GM18519 (cell line): ENCODE data around the gene B3GAT1.

ENCODE experiments used
- ATAC-seq: cut with Tn5 transposase; IDR thresholded peaks from one replicate; pipeline ENCODE4 v1.9.1; 2021; ENCODE audit warnings: mild to moderate bottlenecking, moderate library complexity; ENCODE audit not compliant: unreplicated experiment, low FRiP score

The B3GAT1 gene

DNA sequence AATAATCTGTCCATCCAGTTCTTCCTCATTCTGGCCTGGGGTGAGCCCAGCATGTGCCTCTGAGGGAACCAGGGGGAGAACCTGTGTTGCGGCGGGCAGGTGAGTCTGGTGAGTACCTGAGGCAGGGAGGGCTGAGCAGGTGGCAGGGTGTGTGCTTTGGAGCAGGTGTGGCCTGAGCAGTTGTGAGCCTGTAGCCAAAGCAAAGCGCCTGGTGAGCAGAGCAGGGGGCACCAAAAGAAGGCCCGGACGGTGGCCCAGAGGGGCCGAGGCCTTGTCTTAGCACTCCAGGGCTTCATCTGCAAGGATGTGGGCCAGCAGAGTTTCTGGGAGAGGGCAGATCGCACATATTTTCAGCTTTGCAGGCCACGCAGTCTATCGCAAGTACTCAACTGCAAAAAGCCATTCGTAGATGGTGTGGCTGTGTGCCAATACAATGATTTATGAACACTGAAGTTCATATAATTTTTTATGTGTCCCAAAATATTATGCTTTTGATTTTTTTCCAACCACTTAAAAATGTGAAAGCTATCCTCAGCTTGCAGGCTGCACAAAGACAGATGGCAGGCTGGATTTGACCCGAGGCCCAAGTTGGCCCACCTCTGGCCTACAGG, 71.6 kb downstream of the B3GAT1 start:
- ATAC-seq: no peak

GRCh38 chr11:134339756-134340155, 72.3 kb downstream of the B3GAT1 start:
- no peak for ATAC-seq

DNA sequence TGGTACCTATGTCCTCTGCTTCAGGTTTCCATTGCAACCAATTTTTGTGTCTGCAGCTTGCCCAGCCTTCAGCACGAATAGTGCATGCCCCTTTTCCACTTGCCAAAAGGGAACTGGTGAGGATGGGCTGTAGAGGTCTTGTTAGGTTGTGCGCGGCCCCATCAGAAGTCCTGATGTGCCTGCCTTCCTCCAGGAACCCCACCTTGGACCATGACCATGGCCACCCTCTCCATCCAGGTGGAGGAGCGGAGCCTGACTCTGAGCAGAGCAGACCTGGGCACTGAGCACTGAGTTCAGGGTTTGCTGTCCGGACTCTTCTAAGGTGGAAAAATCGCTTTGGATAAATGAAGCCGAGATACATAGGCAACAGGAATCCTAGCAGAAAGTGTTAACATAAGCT, 73.4 kb downstream of the B3GAT1 start:
- no peak for ATAC-seq

DNA sequence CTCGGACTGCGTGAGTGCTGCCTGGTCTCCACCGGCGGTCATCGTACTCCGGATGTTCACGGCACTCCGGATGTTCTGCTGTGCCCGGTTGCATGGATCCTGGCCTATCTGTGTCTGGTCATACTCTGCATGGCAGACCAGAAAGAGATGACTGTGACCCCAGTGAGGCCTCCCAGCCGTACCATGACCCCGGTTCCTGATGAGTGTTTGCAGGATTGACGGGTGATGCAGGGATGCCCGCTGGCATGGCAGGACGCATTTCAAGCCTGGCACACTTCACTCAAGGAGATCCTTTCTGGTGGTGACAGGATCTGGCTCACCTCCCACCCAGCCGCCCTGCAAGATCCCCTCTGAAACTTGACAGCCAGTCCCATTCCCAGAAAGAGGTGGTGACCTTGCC, 74.0 kb downstream of the B3GAT1 start:
- no peak for ATAC-seq

DNA sequence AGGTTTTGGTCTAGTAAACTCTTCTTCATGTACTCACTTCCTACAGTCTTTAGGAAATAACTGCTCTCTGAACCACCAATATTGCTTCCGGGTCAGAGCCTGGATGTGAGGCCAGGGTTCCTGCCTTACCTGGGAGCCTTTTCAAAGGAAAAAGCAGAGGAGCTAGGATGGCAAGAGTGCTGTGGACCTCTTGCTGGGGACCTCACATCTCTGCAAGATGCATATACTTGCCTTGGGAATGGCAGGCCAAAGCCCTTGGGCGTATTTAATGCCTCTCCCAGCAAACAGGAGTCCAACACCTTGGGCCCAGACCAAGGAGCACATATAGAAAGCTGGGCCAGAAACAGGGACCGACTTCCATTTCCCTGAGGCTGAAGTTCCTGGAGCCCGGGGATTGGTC, 75.0 kb downstream of the B3GAT1 start:
- no peak for ATAC-seq

- no peak for ATAC-seq
These were observed 77.1 kb downstream of the B3GAT1 start for GRCh38 chr11:134334796-134335571.

DNA sequence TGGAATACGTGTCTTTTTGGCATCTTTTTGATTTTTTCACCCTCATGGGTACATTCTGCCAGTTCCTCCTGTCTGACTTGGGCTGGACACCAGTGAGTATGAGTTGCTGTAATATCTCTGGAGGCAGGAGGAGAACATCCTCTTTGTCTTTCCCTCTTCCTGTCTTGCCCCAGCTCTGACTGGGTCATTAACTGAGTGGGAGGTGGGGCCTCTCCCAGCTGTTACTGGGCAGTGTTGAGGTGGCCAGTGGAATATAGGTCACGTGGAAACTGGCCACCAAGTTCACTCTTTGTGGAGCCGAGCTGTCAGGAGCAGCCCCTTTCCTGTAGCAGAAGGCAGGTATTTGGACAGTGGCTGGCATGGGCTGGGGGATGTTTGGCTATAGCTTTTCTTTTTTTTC, 78.1 kb downstream of the B3GAT1 start:
- ATAC-seq: no peak

DNA sequence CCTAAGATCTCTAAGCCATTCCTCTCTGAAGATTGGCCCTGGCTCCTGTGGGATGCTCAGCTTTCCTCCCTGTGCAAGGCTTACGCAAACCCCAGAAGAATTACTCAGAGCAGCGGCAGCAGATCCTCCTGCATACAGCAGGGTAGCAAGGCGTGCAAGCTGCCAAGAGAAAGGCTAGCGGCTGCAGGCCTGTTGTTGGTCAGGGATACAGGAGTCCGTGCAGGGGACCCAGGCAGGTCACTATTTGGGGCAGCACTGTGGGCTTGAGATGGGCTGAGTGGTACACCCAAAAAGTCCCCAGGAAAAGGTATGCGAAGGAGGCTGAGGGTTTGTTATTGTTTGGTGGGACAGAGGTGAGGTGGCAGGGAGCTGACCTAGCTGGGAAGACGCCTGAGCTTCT, 78.7 kb downstream of the B3GAT1 start:
- ATAC-seq: no peak

DNA sequence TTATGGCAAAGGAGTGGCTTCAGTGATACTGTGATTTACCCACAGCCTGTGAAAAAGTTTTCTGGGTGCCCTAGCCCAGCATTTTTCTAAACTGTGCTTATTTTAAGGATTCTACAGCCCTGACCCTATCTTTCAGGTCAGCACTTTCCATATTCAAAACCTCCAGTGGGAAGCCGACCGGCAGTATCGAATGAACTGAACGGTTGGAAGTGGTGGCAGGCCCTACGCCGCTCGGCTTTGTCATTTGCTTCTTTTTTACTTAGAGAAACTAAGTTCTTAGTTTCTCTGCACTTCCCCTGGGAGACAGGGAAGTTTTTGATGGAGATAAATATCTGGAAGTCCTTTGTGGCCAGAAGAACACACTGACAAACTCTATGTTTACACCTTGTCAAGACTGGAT, 79.3 kb downstream of the B3GAT1 start:
- ATAC-seq: no peak

DNA sequence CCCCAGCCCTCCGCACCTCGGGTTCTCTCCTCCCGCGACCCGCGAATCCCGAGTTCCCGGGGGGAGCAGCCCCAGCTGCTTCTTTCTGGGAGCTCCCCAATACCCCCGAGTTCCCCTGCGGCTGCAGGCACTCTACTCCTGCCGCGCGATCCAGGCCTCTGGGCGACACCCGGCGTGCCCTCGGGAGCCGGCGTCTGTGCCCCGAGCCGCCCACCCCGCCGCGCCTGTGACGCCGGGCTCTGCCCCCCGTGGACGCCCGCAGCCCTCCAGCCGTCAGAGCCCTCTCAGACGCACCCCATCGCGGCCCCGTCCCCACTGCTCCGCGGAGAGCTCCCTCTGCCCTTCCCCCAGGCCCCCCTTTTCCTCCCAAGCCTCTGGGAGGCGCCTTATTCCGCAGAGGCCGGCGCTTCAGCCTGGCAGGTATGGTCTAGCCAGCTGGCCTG, 79.8 kb downstream of the B3GAT1 start:
- peak; percentile 10 for ATAC-seq

DNA sequence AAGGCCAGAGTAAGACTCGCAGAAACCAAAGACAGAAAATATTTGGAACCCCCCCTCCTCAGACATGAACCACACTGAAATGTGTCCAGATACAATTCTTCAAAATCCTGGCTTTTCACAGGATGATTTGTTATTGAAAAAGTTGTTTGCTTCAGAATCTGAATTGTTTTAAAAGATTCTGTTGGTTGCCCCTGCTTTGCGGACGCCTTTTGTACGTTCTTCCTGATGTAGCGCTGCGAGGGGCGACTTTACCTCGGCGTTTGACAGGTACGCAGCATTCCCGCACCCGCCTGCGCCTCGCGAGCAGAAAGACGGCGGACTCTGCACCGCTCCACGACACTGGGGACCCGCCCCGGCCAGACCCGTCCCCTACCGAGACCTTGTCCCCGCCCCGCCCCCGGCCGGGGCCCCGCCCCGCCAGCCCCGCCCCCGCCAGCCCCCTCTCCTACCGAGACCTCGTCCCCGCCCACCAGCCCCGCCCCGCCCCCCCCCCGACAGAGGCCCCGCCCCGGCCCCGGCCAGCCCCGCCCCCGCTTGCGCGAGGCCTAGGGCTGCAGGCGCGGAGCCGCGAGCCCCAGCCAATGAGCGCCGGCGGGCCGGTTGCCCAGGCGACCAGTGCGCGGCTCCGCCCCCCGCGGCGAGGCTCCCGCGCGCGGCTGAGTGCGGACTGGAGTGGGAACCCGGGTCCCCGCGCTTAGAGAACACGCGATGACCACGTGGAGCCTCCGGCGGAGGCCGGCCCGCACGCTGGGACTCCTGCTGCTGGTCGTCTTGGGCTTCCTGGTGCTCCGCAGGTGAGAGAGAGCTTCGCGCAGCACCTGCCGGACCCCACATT, 80.5 kb downstream of the B3GAT1 start, which contains the start of gene GLB1L2:
TSS of gene GLB1L2 (plus strand) at position 635 of the 835 bp plus-strand sequence. CDS start at position 709, 74 bp downstream.
- ATAC-seq: peak; percentile 52

- no peak for ATAC-seq
These were observed 81.3 kb downstream of the B3GAT1 start for GRCh38 chr11:134330611-134331353.
